Adrenal gland (tissue), 12 donors: Measurements from ENCODE around the gene CACNA1B. TPM values are rescaled to one million over a fixed set of nuclear protein-coding genes. Genes with fewer than 3 reads are reported as not detected.

Experiments used
- DNase-seq, 7 donors: peaks; one replicate each; pipeline ENCODE4 v3.0.0-alpha.2; 2019 to 2020
- H3K27ac ChIP-seq, 5 donors: fragments of 200-600 bp; sonication (generic) in 4 of 5; 1 replicate in 3 of 5; 2 replicates in 2 of 5; pipeline versions ENCODE4 v1.5.1 to v1.8.0; 2016 to 2020; ENCODE audit warnings: mild to moderate bottlenecking in 1 of 5
- H3K27me3 ChIP-seq: fragments of 200-600 bp; 2 replicates; pipeline ENCODE4 v1.8.0; 2021
- H3K36me3 ChIP-seq, 2 donors: fragments of 200-600 bp; replicated peaks in 1 of 2; 1 replicate in 1 of 2; 2 replicates in 1 of 2; pipeline versions ENCODE4 v1.5.1 to v1.8.0; 2018 to 2022
- H3K4me1 ChIP-seq, 2 donors: fragments of 200-600 bp; replicated peaks in 1 of 2; 1 replicate in 1 of 2; 2 replicates in 1 of 2; pipeline versions ENCODE4 v1.5.1 to v1.8.0; 2018 to 2021
- H3K4me3 ChIP-seq, 4 donors: fragments of 200-600 bp; sonication (generic) in 3 of 4; one replicate each; pipeline ENCODE4 v1.5.1; 2016 to 2018
- H3K9me3 ChIP-seq, 3 donors: fragments of 200-600 bp; sonication (generic) in 1 of 3; replicated peaks in 1 of 3; 1 replicate in 2 of 3; 2 replicates in 1 of 3; pipeline versions ENCODE4 v1.5.1 to v1.8.0; 2016 to 2021
- POLR2A ChIP-seq, 2 donors: fragments of 450-650 bp; IDR thresholded peaks; one replicate each; pipeline ENCODE4 v1.6.1; 2017; ENCODE audit warnings: antibody characterized with exemption in 2 of 2, mild to moderate bottlenecking in 2 of 2, moderate library complexity in 1 of 2
- WGBS, 4 donors: extraction: QIAGEN DNeasy Blood & Tissue Kit in 2 of 4; methylation state at CpG; one replicate each; pipeline versions ENCODE4 v1.1.5 to v1.1.7; 2013 to 2017; 5-methylcytosine and 5-hydroxymethylcytosine counted together
- intact Hi-C, 2 donors: fragments of 100-400 bp; cut with DNase I; formaldehyde crosslinking; loops; one replicate each; pipeline versions ENCODE4 v1.14.1 to v1.15.0; 2022 to 2023
- polyA plus RNA-seq, 3 donors: library from polyadenylated mRNA; stranded (reverse); fragments of 200-250 nt in 2 of 3; fragments of 350-450 nt in 1 of 3; fragmentation: Illumina TruSeq in 1 of 3; extraction: RNeasy Lipid Tissue Mini Kit (QIAGEN cat#74804) in 1 of 3; gene quantifications; one replicate each; pipeline ENCODE4 v1.2.3, GENCODE V29; 2013 to 2014
- total RNA-seq, 9 donors: library from RNA; depleted of rRNA in 4 of 9; stranded (reverse); fragments of >200 nt in 4 of 9; fragments of 120-200 nt in 1 of 9; fragmentation: NEBNext Ultra II Directional in 1 of 9; extraction: Animal tissue kit (Norgen Biotek cat#: 25700) in 1 of 9; gene quantifications; one replicate each; pipeline versions ENCODE4 v1.1.0 to v1.2.4, GENCODE V29; 2013 to 2023
- TF ChIP-seq, protein P1 (sequence below), 6 experiments: fragments of 450-650 bp in 4 of 6; fragments of 200-600 bp in 2 of 6; sonication (generic) in 1 of 6; IDR thresholded peaks; 1 replicate in 5 of 6; 2 replicates in 1 of 6; pipeline versions ENCODE4 v1.5.1 to v1.8.0; 2016 to 2021; ENCODE audit warnings: antibody characterized with exemption in 6 of 6, mild to moderate bottlenecking in 2 of 6, moderate library complexity in 1 of 6
- donor health status: healthy with polysubstance abuse.
- donor health status: Bipolar disorder and iron deficiency.
- donor health status: DM: yes; HTN: yes; CAD: no.
- donor health status: DM: no; HTN: no; CAD: no.
- donor health status: DM: no; HTN: no; CAD: no.
- donor health status: DM: yes; HTN: yes; CAD: no.

CACNA1B gene
- total and polyA plus RNA-seq, 12 donors = 0.04 to 4.9 (median 1.1) TPM; not detected in 1

DNA sequence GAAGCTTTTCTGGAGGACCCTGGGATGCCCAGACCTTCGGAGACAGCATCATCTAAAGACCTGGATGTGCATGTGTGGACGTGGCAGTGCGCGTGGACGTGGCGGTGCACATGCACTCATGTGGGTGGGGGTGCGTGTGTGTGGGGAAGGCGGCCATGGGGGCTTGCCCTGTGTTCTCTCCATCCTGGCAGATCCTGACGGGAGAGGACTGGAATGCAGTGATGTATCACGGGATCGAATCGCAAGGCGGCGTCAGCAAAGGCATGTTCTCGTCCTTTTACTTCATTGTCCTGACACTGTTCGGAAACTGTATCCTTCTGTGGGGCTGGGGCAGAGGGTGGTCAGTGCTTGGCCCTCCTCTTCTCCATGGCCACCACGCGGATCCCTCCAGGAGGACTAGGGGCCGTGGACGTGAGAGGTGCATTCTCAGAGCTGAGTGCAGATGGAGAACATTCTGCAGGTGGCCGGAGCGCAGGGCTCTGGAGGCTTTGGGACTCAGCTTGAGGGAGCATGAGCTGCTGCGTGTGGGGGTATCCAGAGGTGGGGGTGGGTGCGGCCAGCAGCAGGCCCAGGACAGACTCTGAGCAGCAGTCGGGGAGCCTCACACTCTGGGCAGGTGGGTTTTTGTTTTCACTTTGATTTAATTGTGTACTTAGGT is 129.1 kb downstream of the CACNA1B start:
- no peaks in the 10 kb centered on the region for H3K36me3 ChIP-seq
- peak in 2 of 7 donors; percentile 6 to 41 for DNase-seq
- H3K4me1 ChIP-seq = no peaks in the 10 kb centered on the region
- no peak overlapping the region for H3K4me3 ChIP-seq
- H3K27me3 ChIP-seq = no peaks in the 10 kb centered on the region
- TF ChIP-seq, protein P1, sequence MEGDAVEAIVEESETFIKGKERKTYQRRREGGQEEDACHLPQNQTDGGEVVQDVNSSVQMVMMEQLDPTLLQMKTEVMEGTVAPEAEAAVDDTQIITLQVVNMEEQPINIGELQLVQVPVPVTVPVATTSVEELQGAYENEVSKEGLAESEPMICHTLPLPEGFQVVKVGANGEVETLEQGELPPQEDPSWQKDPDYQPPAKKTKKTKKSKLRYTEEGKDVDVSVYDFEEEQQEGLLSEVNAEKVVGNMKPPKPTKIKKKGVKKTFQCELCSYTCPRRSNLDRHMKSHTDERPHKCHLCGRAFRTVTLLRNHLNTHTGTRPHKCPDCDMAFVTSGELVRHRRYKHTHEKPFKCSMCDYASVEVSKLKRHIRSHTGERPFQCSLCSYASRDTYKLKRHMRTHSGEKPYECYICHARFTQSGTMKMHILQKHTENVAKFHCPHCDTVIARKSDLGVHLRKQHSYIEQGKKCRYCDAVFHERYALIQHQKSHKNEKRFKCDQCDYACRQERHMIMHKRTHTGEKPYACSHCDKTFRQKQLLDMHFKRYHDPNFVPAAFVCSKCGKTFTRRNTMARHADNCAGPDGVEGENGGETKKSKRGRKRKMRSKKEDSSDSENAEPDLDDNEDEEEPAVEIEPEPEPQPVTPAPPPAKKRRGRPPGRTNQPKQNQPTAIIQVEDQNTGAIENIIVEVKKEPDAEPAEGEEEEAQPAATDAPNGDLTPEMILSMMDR (IDR thresholded peaks at IDR 0.05) = no peak
- TF ChIP-seq POLR2A (IDR thresholded peaks at IDR 0.05) = no peak
- 80 to 90% (median 83%) methylated on average over 16 to 25 of the region's 25 CpGs for WGBS, 4 donors
- intact Hi-C loops = no loop called here
- no peaks in the 10 kb centered on the region for H3K9me3 ChIP-seq
- H3K27ac ChIP-seq = no peak overlapping the region

DNA sequence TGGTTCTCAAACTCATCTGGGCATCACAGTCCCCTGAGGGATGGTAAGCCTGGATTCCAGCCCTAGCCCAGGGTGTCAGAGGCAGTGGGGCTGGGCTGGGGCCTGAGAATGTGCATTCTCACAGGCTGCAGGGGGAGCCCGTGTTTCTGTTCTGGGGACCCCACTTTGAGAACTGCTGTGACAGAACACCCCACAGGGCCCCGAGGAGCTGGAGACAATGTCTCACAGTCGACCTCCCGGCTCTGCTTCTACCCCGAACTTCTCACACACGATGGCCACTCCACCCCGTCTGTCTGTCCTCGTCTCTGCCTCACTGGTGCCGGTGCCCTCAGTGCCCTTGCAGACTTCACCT is 130.0 kb downstream of the CACNA1B start:
- H3K9me3 ChIP-seq = no peaks in the 10 kb centered on the region

DNA sequence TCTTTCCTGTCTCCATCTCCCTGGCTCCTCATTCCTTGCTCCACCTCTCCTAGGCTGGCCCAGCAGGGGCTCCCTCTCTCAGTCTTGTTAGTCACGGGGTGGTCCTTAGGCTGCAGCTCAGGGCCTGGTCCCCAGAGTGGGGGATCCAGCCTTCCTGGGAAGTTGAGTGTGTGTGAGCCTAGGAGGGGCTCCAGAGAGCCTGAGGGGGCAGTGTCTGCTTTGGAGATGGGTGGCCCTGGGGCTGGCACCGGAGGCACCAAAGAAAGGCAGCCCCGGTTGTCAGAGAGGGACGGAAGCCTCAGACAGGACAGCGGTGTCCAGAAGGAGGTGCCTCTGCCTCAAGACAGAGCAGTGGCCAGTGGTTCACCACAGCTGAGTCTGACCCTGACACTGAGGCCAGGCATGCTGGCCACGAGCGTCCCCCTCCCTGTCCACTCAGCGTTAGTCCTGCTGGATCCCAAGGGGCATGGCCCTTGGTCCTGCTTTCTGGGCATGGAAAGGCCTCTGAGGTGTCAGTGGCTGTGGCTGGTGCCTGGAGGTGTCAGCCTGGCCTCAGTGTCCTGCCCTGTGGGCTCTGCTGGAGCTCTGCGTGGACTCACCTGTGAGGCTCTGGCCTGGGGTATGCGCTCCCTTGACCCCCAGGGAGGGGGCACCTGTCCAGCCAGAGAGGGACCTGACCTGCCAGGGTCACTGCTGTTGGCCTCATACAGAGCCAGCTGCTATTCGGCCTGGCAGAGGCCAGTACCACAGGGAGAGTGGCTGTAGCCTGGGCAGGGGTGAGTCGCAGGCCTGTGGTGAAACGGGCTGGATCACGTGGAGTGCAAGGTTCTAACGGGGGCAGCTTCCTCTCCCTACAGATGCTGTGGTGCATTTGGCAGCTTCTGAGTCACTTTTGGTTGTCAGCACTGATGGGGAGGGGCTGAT is 130.6 kb downstream of the CACNA1B start:
- TF ChIP-seq, protein P1 (IDR thresholded peaks at IDR 0.05) = no peak
- TF ChIP-seq POLR2A (IDR thresholded peaks at IDR 0.05) = no peak
- Histone ChIP-seq H3K4me3 (no peak overlapping the region), H3K27me3 (no peaks in the 10 kb centered on the region), H3K36me3 (no peaks in the 10 kb centered on the region), H3K4me1 (no peaks in the 10 kb centered on the region), H3K27ac (no peak overlapping the region), H3K9me3 (no peaks in the 10 kb centered on the region)
- DNase-seq = peak in 2 of 7 donors; percentile 10 to 17
- WGBS, 4 donors = 84 to 92% (median 89%) methylated on average over 5 to 15 of the region's 15 CpGs
- intact Hi-C loops = no loop called here

More for the DNA sequence above, 130.0 kb downstream of the CACNA1B start:
- WGBS, 4 donors = 82 to 88% (median 86%) methylated on average over 8 to 9 of the region's 9 CpGs
- Histone ChIP-seq H3K36me3 (no peaks in the 10 kb centered on the region), H3K4me3 (no peak overlapping the region), H3K27me3 (no peaks in the 10 kb centered on the region), H3K4me1 (no peaks in the 10 kb centered on the region), H3K27ac (no peak overlapping the region)
- TF ChIP-seq, protein P1 (IDR thresholded peaks at IDR 0.05) = no peak
- TF ChIP-seq POLR2A (IDR thresholded peaks at IDR 0.05) = no peak
- intact Hi-C loops = no loop called here
- peak in 2 of 7 donors; percentile 17 to 34 for DNase-seq

DNA sequence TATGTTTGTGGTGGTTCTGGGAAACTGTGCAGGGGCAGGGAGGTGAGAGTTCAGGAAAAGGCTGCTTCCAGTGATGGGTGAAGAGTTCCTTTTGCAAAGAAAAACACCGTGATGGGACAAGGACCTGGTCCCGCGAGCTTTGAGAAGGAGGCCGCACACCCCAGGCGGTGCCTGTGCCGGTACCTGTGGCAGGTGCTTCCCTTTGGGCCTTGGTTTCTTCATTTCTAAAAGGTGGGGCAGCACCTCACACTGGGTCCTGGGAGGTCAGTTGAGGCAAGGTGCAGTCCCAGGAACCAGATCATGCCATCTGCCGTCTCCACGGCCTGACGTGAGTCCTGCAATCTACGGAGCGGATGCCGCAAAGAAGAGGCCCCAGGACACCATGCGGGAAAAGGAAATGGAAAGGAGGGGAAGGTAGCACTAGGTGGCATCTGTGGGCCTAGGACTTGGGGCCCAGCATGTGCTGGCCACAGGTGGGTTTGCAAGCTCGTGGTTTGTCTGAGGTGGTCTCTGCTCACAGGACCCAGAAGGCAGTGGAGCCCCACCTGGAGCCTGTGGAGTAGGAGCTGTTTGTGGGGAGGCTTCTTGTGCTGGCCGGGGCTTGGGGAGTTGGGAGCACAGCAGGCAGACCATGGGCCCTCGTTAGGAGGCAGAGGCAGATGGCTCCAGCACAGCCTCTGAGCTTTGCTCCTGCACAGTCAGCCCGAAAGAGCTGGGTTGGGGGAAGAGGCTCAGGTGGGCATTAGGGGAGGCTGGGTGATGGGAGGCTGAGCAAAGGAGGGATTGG is 131.6 kb downstream of the CACNA1B start:
- peak in 2 of 7 donors; percentile 8 to 38 for DNase-seq
- no peak overlapping the region for H3K27ac ChIP-seq
- intact Hi-C loops = no loop called here
- TF ChIP-seq, protein P1 (IDR thresholded peaks at IDR 0.05) = no peak
- TF ChIP-seq POLR2A (IDR thresholded peaks at IDR 0.05) = no peak
- H3K4me1 ChIP-seq = no peaks in the 10 kb centered on the region
- H3K4me3 ChIP-seq = no peak overlapping the region
- WGBS, 4 donors = 88 to 91% (median 88%) methylated on average over 13 to 17 of the region's 17 CpGs
- no peaks in the 10 kb centered on the region for H3K27me3 ChIP-seq
- H3K36me3 ChIP-seq = no peaks in the 10 kb centered on the region
- no peaks in the 10 kb centered on the region for H3K9me3 ChIP-seq
